ENCODE results near the gene DNASE2B.

- no peak for TF ChIP-seq CTCF (IDR thresholded peaks at IDR 0.05)
- TF ChIP-seq POLR2A (IDR thresholded peaks at IDR 0.05): no peak
Observed at GRCh38 chr1:84398175-84399155, at the start of gene DNASE2B.
